HL-60 (cell line): ENCODE measurements around the gene KMT2C.

Experiments used
- DNase-seq, 2 experiments: peaks; one replicate each; pipeline ENCODE4 v3.0.0-alpha.2; 2010 to 2020; ENCODE audit warnings: low read depth in 1 of 2, low spot score in 1 of 2
- H3K27ac ChIP-seq: fragments of 250-450 bp; sonication (Bioruptor Pico); replicated peaks from 2 replicates; pipeline ENCODE4 v1.5.1; 2020; ENCODE audit warnings: mild to moderate bottlenecking, moderate library complexity
- H3K27me3 ChIP-seq: fragments of 250-450 bp; sonication (Bioruptor Pico); 2 replicates; pipeline ENCODE4 v1.5.1; 2021; ENCODE audit warnings: mild to moderate bottlenecking, moderate library complexity; ENCODE audit not compliant: insufficient read depth, poor library complexity, severe bottlenecking
- H3K4me3 ChIP-seq: replicated peaks from 2 replicates; pipeline ENCODE4 v1.5.1; 2011; ENCODE audit warnings: mild to moderate bottlenecking, control low read depth, low read length; ENCODE audit not compliant: insufficient read depth
- GABPA ChIP-seq: IDR thresholded peaks from 2 replicates; pipeline ENCODE4 v1.6.1; 2012; ENCODE audit warnings: low read depth
- POLR2AphosphoS5 ChIP-seq: IDR thresholded peaks from 2 replicates; pipeline ENCODE4 v1.6.1; 2012; ENCODE audit warnings: low read depth
- SPI1 ChIP-seq: IDR thresholded peaks from 2 replicates; pipeline ENCODE4 v1.6.1; 2012; ENCODE audit warnings: low read depth, mild to moderate bottlenecking, borderline replicate concordance
- TF ChIP-seq, protein P1 (sequence below): IDR thresholded peaks from 2 replicates; pipeline ENCODE4 v1.6.1; 2012; ENCODE audit warnings: low read depth; ENCODE audit not compliant: insufficient replicate concordance
- TF ChIP-seq, protein P2 (sequence below): IDR thresholded peaks from one replicate; pipeline ENCODE4 v1.5.1; 2011; ENCODE audit warnings: low read length, control low read depth, inconsistent platforms; ENCODE audit not compliant: insufficient read depth

KMT2C gene

GRCh38 chr7:152330827-152331226 is 105.0 kb downstream of the KMT2C start:
- no peak for DNase-seq
- H3K27ac ChIP-seq: no peak overlapping the region
- TF ChIP-seq, protein P1, sequence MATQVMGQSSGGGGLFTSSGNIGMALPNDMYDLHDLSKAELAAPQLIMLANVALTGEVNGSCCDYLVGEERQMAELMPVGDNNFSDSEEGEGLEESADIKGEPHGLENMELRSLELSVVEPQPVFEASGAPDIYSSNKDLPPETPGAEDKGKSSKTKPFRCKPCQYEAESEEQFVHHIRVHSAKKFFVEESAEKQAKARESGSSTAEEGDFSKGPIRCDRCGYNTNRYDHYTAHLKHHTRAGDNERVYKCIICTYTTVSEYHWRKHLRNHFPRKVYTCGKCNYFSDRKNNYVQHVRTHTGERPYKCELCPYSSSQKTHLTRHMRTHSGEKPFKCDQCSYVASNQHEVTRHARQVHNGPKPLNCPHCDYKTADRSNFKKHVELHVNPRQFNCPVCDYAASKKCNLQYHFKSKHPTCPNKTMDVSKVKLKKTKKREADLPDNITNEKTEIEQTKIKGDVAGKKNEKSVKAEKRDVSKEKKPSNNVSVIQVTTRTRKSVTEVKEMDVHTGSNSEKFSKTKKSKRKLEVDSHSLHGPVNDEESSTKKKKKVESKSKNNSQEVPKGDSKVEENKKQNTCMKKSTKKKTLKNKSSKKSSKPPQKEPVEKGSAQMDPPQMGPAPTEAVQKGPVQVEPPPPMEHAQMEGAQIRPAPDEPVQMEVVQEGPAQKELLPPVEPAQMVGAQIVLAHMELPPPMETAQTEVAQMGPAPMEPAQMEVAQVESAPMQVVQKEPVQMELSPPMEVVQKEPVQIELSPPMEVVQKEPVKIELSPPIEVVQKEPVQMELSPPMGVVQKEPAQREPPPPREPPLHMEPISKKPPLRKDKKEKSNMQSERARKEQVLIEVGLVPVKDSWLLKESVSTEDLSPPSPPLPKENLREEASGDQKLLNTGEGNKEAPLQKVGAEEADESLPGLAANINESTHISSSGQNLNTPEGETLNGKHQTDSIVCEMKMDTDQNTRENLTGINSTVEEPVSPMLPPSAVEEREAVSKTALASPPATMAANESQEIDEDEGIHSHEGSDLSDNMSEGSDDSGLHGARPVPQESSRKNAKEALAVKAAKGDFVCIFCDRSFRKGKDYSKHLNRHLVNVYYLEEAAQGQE: no peak
- TF ChIP-seq GABPA: no peak
- no peak for TF ChIP-seq SPI1
- TF ChIP-seq, protein P2, sequence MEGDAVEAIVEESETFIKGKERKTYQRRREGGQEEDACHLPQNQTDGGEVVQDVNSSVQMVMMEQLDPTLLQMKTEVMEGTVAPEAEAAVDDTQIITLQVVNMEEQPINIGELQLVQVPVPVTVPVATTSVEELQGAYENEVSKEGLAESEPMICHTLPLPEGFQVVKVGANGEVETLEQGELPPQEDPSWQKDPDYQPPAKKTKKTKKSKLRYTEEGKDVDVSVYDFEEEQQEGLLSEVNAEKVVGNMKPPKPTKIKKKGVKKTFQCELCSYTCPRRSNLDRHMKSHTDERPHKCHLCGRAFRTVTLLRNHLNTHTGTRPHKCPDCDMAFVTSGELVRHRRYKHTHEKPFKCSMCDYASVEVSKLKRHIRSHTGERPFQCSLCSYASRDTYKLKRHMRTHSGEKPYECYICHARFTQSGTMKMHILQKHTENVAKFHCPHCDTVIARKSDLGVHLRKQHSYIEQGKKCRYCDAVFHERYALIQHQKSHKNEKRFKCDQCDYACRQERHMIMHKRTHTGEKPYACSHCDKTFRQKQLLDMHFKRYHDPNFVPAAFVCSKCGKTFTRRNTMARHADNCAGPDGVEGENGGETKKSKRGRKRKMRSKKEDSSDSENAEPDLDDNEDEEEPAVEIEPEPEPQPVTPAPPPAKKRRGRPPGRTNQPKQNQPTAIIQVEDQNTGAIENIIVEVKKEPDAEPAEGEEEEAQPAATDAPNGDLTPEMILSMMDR: no peak
- no peak for TF ChIP-seq POLR2AphosphoS5
- no peaks in the 10 kb centered on the region for H3K27me3 ChIP-seq
- H3K4me3 ChIP-seq: no peak overlapping the region

GRCh38 chr7:152329469-152329868 is 106.3 kb downstream of the KMT2C start:
- TF ChIP-seq, protein P1: no peak
- no peak for TF ChIP-seq SPI1
- TF ChIP-seq, protein P2: no peak
- DNase-seq: no peak
- Histone ChIP-seq H3K27me3 (no peaks in the 10 kb centered on the region), H3K4me3 (no peak overlapping the region), H3K27ac (no peak overlapping the region)

GRCh38 chr7:152328234-152328633 is 107.6 kb downstream of the KMT2C start:
- no peak for DNase-seq
- no peak overlapping the region for H3K27ac ChIP-seq
- TF ChIP-seq, protein P2: no peak
- TF ChIP-seq POLR2AphosphoS5 (no peak), GABPA (no peak), SPI1 (no peak)
- TF ChIP-seq, protein P1: no peak
- no peaks in the 10 kb centered on the region for H3K27me3 ChIP-seq
- no peak overlapping the region for H3K4me3 ChIP-seq
